ENCODE results near the gene RPL22L1.
A peak's percentile ranks its signal among the peaks of the same experiment; 100 is the strongest.
"Not testable (repeated sequence)": the region's sequence is repeated elsewhere in the genome, so short reads cannot be mapped to it uniquely, and the experiment has no call there.

Gene RPL22L1

GRCh38 chr3:170869645-170870593 is at the start of gene RPL22L1:
TSS of gene RPL22L1 (minus strand) at chr3:170870195. CDS start at chr3:170870167, 28 bp downstream.
- peak; percentile 95 for DNase-seq (ENCODE audit: low spot score)

GRCh38 chr3:170918715-170919114 is 48.7 kb upstream of the RPL22L1 start:
- DNase-seq (ENCODE audit: low spot score), result no peak

- no peak for DNase-seq (ENCODE audit: low spot score)
Observed at GRCh38 chr3:170914690-170915089, 44.7 kb upstream of the RPL22L1 start.

GRCh38 chr3:170914212-170914611 is 44.2 kb upstream of the RPL22L1 start:
- DNase-seq (ENCODE audit: low spot score), result no peak

GRCh38 chr3:170911051-170911450 is 41.1 kb upstream of the RPL22L1 start:
- DNase-seq (ENCODE audit: low spot score), result no peak

GRCh38 chr3:170910542-170910941 is 40.5 kb upstream of the RPL22L1 start:
- no peak for DNase-seq (ENCODE audit: low spot score)

- DNase-seq (ENCODE audit: low spot score), result peak; percentile 85
Observed at GRCh38 chr3:170909129-170909903, 39.3 kb upstream of the RPL22L1 start.

GRCh38 chr3:170908235-170909116 is 38.5 kb upstream of the RPL22L1 start, which contains the start of gene EIF5A2:
TSS of gene EIF5A2 (minus strand) at chr3:170908637. CDS start at chr3:170907806, 831 bp downstream.
- peak; percentile 99 for DNase-seq (ENCODE audit: low spot score)

GRCh38 chr3:170907637-170908234 is 37.7 kb upstream of the RPL22L1 start:
- peak; percentile 8 for DNase-seq (ENCODE audit: low spot score)

- no peak for DNase-seq (ENCODE audit: low spot score)
Observed at GRCh38 chr3:170905862-170906261, 35.9 kb upstream of the RPL22L1 start.

GRCh38 chr3:170903123-170903522 is 33.1 kb upstream of the RPL22L1 start:
- no peak for DNase-seq (ENCODE audit: low spot score)

- DNase-seq (ENCODE audit: low spot score), result no peak
Observed at GRCh38 chr3:170899455-170899854, 29.5 kb upstream of the RPL22L1 start.

- no peak for DNase-seq (ENCODE audit: low spot score)
Observed at GRCh38 chr3:170897978-170898377, 28.0 kb upstream of the RPL22L1 start.

GRCh38 chr3:170897199-170897598 is 27.2 kb upstream of the RPL22L1 start:
- DNase-seq (ENCODE audit: low spot score), result not testable (repeated sequence)

GRCh38 chr3:170896781-170897180 is 26.8 kb upstream of the RPL22L1 start:
- DNase-seq (ENCODE audit: low spot score), result no peak

GRCh38 chr3:170896333-170896732 is 26.3 kb upstream of the RPL22L1 start:
- not testable (repeated sequence) for DNase-seq (ENCODE audit: low spot score)

GRCh38 chr3:170893895-170894294 is 23.9 kb upstream of the RPL22L1 start:
- DNase-seq (ENCODE audit: low spot score), result no peak

- DNase-seq (ENCODE audit: low spot score), result no peak
Observed at GRCh38 chr3:170889630-170890029, 19.6 kb upstream of the RPL22L1 start.

- no peak for DNase-seq (ENCODE audit: low spot score)
Observed at GRCh38 chr3:170889132-170889531, 19.1 kb upstream of the RPL22L1 start.

- DNase-seq (ENCODE audit: low spot score), result not testable (repeated sequence)
Observed at GRCh38 chr3:170884109-170884930, 14.3 kb upstream of the RPL22L1 start.
